Neuron (in vitro differentiated cells): Measurements from ENCODE around the gene RAD51C.
"Not testable (repeated sequence)": the region's sequence is repeated elsewhere in the genome, so short reads cannot be mapped to it uniquely, and the experiment has no call there.

Experiments
- H2AFZ ChIP-seq: one replicate; pipeline ENCODE4 v1.6.1; 2013; ENCODE audit warnings: low read depth, mild to moderate bottlenecking, inconsistent platforms, low read length, moderate library complexity
- H3K27me3 ChIP-seq: one replicate; pipeline ENCODE4 v1.6.1; 2013; ENCODE audit warnings: low read length; ENCODE audit not compliant: insufficient read depth
- H3K36me3 ChIP-seq: one replicate; pipeline ENCODE4 v1.6.1; 2013; ENCODE audit warnings: low read length; ENCODE audit not compliant: insufficient read depth
- H3K4me1 ChIP-seq: one replicate; pipeline ENCODE4 v1.6.1; 2013; ENCODE audit warnings: low read length; ENCODE audit not compliant: insufficient read depth
- H3K4me3 ChIP-seq: 2 replicates; pipeline ENCODE4 v1.5.1; 2013; ENCODE audit warnings: mild to moderate bottlenecking, low read length, moderate library complexity
- H3K9me3 ChIP-seq: one replicate; pipeline ENCODE4 v1.6.1; 2013; ENCODE audit warnings: low read length

The RAD51C gene

GRCh38 chr17:58728798-58729197, 36.4 kb downstream of the RAD51C start:
- H3K27me3 ChIP-seq, result no peaks in the 10 kb centered on the region
- H3K4me1 ChIP-seq, result no peaks in the 10 kb centered on the region
- H3K9me3 ChIP-seq, result no peaks in the 10 kb centered on the region
- H3K36me3 ChIP-seq, result peaks cover 5% of the 10 kb centered on the region
- no peak overlapping the region for H2AFZ ChIP-seq
- H3K4me3 ChIP-seq, result no peak overlapping the region

GRCh38 chr17:58730937-58731336, 38.5 kb downstream of the RAD51C start:
- H2AFZ ChIP-seq, result no peak overlapping the region
- no peaks in the 10 kb centered on the region for H3K27me3 ChIP-seq
- H3K4me3 ChIP-seq, result no peak overlapping the region
- no peaks in the 10 kb centered on the region for H3K9me3 ChIP-seq
- H3K4me1 ChIP-seq, result no peaks in the 10 kb centered on the region
- peaks cover 2% of the 10 kb centered on the region for H3K36me3 ChIP-seq

GRCh38 chr17:58734040-58734439, 41.6 kb downstream of the RAD51C start:
- H3K36me3 ChIP-seq, result peaks cover 2% of the 10 kb centered on the region
- no peaks in the 10 kb centered on the region for H3K9me3 ChIP-seq
- no peaks in the 10 kb centered on the region for H3K27me3 ChIP-seq
- no peaks in the 10 kb centered on the region for H3K4me1 ChIP-seq
- no peak overlapping the region for H3K4me3 ChIP-seq
- H2AFZ ChIP-seq, result no peak overlapping the region

- Histone ChIP-seq H3K27me3 (no peaks in the 10 kb centered on the region), H3K4me1 (no peaks in the 10 kb centered on the region), H3K4me3 (no peak overlapping the region), H3K36me3 (peaks cover 2% of the 10 kb centered on the region), H2AFZ (no peak overlapping the region), H3K9me3 (no peaks in the 10 kb centered on the region)
These were observed 42.4 kb downstream of the RAD51C start for GRCh38 chr17:58734811-58735210.

- Histone ChIP-seq H3K4me1 (no peaks in the 10 kb centered on the region), H2AFZ (no peak overlapping the region), H3K4me3 (no peak overlapping the region), H3K36me3 (no peaks in the 10 kb centered on the region), H3K27me3 (no peaks in the 10 kb centered on the region), H3K9me3 (no peaks in the 10 kb centered on the region)
These were observed 48.8 kb downstream of the RAD51C start for GRCh38 chr17:58741121-58741625.

- H2AFZ ChIP-seq, result no peak overlapping the region
- H3K4me1 ChIP-seq, result no peaks in the 10 kb centered on the region
- H3K4me3 ChIP-seq, result no peak overlapping the region
- H3K27me3 ChIP-seq, result no peaks in the 10 kb centered on the region
- no peaks in the 10 kb centered on the region for H3K36me3 ChIP-seq
- H3K9me3 ChIP-seq, result no peaks in the 10 kb centered on the region
These were observed 55.3 kb downstream of the RAD51C start for GRCh38 chr17:58747674-58748073.

GRCh38 chr17:58749627-58750026, 57.2 kb downstream of the RAD51C start:
- not testable (repeated sequence) for H3K4me1 ChIP-seq, H2AFZ ChIP-seq, H3K36me3 ChIP-seq, H3K9me3 ChIP-seq, H3K4me3 ChIP-seq, H3K27me3 ChIP-seq

GRCh38 chr17:58753026-58753425, 60.6 kb downstream of the RAD51C start:
- H3K36me3 ChIP-seq, result no peaks in the 10 kb centered on the region
- no peak overlapping the region for H3K4me3 ChIP-seq
- no peaks in the 10 kb centered on the region for H3K27me3 ChIP-seq
- no peak overlapping the region for H2AFZ ChIP-seq
- H3K9me3 ChIP-seq, result no peaks in the 10 kb centered on the region
- H3K4me1 ChIP-seq, result peaks cover 8% of the 10 kb centered on the region

GRCh38 chr17:58755269-58755576, 62.8 kb downstream of the RAD51C start:
- Histone ChIP-seq H3K36me3 (no peaks in the 10 kb centered on the region), H2AFZ (no peak overlapping the region), H3K4me1 (peaks cover 13% of the 10 kb centered on the region), H3K27me3 (no peaks in the 10 kb centered on the region), H3K9me3 (no peaks in the 10 kb centered on the region), H3K4me3 (peak overlapping the region; percentile 33)

GRCh38 chr17:58755577-58756245, 63.3 kb downstream of the RAD51C start, which contains the start of gene PPM1E:
Gene PPM1E, plus strand, starts transcription at chr17:58755854.
- Histone ChIP-seq H3K9me3 (no peaks in the 10 kb centered on the region), H3K4me3 (peak within 1 kb of the TSS; percentile 52), H3K36me3 (no peaks in the 10 kb centered on the region), H3K27me3 (no peaks in the 10 kb centered on the region), H3K4me1 (peaks cover 13% of the 10 kb centered on the region), H2AFZ (peak within 1 kb of the TSS; percentile 98)

GRCh38 chr17:58756246-58757161, 64.1 kb downstream of the RAD51C start:
- Histone ChIP-seq H3K27me3 (no peaks in the 10 kb centered on the region), H3K4me3 (peak overlapping the region; percentile 52)

GRCh38 chr17:58757162-58757613, 64.8 kb downstream of the RAD51C start:
- H3K9me3 ChIP-seq, result no peaks in the 10 kb centered on the region
- H3K36me3 ChIP-seq, result peaks cover 4% of the 10 kb centered on the region
- H2AFZ ChIP-seq, result peak overlapping the region; percentile 98
- H3K27me3 ChIP-seq, result no peaks in the 10 kb centered on the region
- H3K4me1 ChIP-seq, result peaks cover 13% of the 10 kb centered on the region
- H3K4me3 ChIP-seq, result peak overlapping the region; percentile 52

More at GRCh38 chr17:58756246-58757161, 64.1 kb downstream of the RAD51C start:
- peak overlapping the region; percentile 98 for H2AFZ ChIP-seq
- no peaks in the 10 kb centered on the region for H3K36me3 ChIP-seq
- no peaks in the 10 kb centered on the region for H3K9me3 ChIP-seq
- peaks cover 13% of the 10 kb centered on the region for H3K4me1 ChIP-seq

- no peak overlapping the region for H3K4me3 ChIP-seq
- peaks cover 13% of the 10 kb centered on the region for H3K4me1 ChIP-seq
- peaks cover 4% of the 10 kb centered on the region for H3K36me3 ChIP-seq
- H3K9me3 ChIP-seq, result no peaks in the 10 kb centered on the region
- H2AFZ ChIP-seq, result no peak overlapping the region
- H3K27me3 ChIP-seq, result no peaks in the 10 kb centered on the region
These were observed 66.5 kb downstream of the RAD51C start for GRCh38 chr17:58758890-58759289.
